NCI-H1417 treated with DMSO at 0.1 percent for 48 hours (cell line): ENCODE measurements around the gene TP53RK.

Source experiments
- DNase-seq: peaks from one replicate; lab custom pipeline; 2025; lab: John Stamatoyannopoulos, UW

Gene TP53RK

GRCh38 chr20:46660487-46660886 lies 28.8 kb downstream of the TP53RK start:
- no peak for DNase-seq

- DNase-seq, result no peak
Observed at GRCh38 chr20:46657618-46658017, 31.6 kb downstream of the TP53RK start.

- no peak for DNase-seq
Observed at GRCh38 chr20:46657137-46657536, 32.1 kb downstream of the TP53RK start.

GRCh38 chr20:46652699-46653098 lies 36.5 kb downstream of the TP53RK start:
- DNase-seq, result no peak

GRCh38 chr20:46651091-46651962 lies 37.9 kb downstream of the TP53RK start, which contains the start of gene SLC13A3:
TSS of gene SLC13A3 (minus strand) at chr20:46651459. CDS start at chr20:46651421, 38 bp downstream.
- DNase-seq, result no peak

- no peak for DNase-seq
Observed at GRCh38 chr20:46650575-46651090, 38.6 kb downstream of the TP53RK start.

GRCh38 chr20:46649965-46650542 lies 39.2 kb downstream of the TP53RK start:
- DNase-seq, result no peak

- DNase-seq, result no peak
Observed at GRCh38 chr20:46649650-46649949, 39.6 kb downstream of the TP53RK start.

GRCh38 chr20:46648903-46649649 lies 40.2 kb downstream of the TP53RK start:
- DNase-seq, result no peak

GRCh38 chr20:46647469-46647868 lies 41.8 kb downstream of the TP53RK start:
- no peak for DNase-seq

- DNase-seq, result no peak
Observed at GRCh38 chr20:46646659-46647380, 42.4 kb downstream of the TP53RK start.

GRCh38 chr20:46646122-46646521 lies 43.1 kb downstream of the TP53RK start:
- no peak for DNase-seq

- DNase-seq, result no peak
Observed at GRCh38 chr20:46644733-46645132, 44.5 kb downstream of the TP53RK start.

- DNase-seq, result no peak
Observed at GRCh38 chr20:46644160-46644559, 45.1 kb downstream of the TP53RK start.

GRCh38 chr20:46642969-46643343 lies 46.3 kb downstream of the TP53RK start:
- no peak for DNase-seq

GRCh38 chr20:46642265-46642968 lies 46.8 kb downstream of the TP53RK start:
- DNase-seq, result no peak

- no peak for DNase-seq
Observed at GRCh38 chr20:46641424-46641823, 47.8 kb downstream of the TP53RK start.

- no peak for DNase-seq
Observed at GRCh38 chr20:46640536-46641311, 48.5 kb downstream of the TP53RK start.

GRCh38 chr20:46640044-46640443 lies 49.2 kb downstream of the TP53RK start:
- DNase-seq, result no peak

GRCh38 chr20:46639587-46639986 lies 49.7 kb downstream of the TP53RK start:
- no peak for DNase-seq

- DNase-seq, result no peak
Observed at GRCh38 chr20:46638898-46639274, 50.4 kb downstream of the TP53RK start.
